ENCODE data around the gene C1orf210. TPM values are rescaled to one million over a fixed set of nuclear protein-coding genes. Genes with fewer than 3 reads are reported as not detected.

C1orf210 gene
- total RNA-seq, 1 donor from 2014 or later: not detected

DNA sequence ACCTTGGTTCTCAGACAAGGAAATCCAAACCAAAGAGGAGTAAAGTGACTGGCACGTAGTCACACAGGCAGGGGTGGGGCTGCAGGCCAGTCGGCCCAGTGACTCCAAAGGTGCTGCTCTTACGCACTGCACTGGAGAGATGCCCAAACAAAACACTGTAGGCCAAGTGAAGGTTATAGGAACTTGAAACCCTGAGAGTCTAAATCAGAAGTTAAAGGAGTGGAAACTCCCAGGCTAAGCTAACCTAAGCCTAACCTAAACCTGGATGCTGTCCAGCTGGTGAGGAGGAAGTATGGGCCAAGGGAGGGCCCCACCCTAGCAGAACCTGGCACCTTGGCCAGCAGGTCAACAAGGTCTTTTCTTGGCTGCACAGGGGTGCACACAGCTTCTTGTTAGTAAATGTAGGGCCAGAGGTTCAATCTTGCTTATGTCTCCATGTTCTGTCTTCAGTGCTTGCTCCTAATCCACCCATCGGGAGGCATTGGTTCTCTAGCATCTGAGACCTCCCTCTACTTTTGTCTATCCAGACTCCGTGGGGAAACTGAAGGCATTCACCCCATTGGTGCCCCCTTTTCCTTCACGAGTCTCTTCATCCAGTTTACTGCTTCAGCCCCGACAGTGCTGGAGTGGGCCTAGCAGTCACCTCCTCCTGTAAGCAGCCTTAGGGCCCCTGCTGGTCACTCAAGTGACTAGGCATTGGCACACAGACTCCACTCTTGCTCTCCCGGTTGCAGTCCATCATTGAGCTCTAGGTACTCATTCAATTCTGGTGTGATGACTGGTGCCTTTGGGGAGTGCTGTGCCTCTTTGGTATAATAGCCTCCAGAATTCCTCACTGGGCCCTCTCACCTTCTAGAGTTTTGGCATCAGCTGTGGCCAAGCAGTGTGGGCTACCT lies 28.5 kb downstream of the C1orf210 start:
- H3K9me3 Mint-ChIP-seq: peaks cover 17% of the 10 kb centered on the region
- intact Hi-C loops (cut with micrococcal nuclease): no loop called here
- H3K4me1 Mint-ChIP-seq (ENCODE audit: low read depth): no peaks in the 10 kb centered on the region
- H3K4me3 Mint-ChIP-seq: no peak overlapping the region
- H3K27me3 Mint-ChIP-seq (ENCODE audit: insufficient read depth): peaks cover 11% of the 10 kb centered on the region
- no peak for DNase-seq (ENCODE audit: low spot score)
- H3K36me3 Mint-ChIP-seq (ENCODE audit: low read depth): peaks cover 2% of the 10 kb centered on the region
- no peak overlapping the region for H3K27ac Mint-ChIP-seq

DNA sequence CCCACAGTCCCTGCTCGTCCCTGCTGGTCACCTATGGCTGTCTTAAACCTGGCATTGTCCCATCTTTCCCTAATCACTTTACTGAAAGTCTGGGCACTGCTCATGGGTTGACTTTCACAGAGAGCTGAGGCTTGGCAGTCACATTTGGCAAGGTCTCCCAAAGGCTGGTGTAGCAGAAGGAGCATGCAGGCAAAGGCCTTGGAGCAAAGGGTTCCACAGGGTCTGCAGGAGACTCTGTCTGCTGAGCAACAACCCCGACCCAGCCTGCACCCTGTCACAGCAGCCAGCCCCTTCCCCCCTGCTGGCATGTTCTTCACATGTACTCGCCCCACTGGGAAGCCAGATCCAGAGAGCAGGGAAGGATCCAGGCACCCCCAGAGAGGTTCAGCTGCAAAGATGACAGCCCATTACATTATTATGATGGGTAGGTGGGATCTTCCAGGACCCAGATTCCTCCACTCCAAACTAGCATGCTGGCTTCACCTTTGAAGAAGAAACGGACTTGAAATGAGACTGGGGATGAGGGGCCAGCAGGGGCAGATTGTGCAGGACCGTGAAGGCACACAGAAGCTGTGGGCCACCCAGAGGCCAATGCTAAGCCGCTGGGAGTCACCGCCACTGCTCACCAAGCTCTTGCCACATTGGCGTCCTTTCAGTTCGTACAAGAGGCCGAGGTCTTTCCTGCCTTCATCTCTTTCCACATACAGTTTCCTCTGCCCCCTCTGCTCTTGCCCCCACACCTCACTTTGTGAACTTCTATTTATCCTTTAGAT lies 29.8 kb downstream of the C1orf210 start:
- intact Hi-C loops (cut with micrococcal nuclease): no loop called here
- Mint-ChIP-seq H3K36me3 (ENCODE audit: low read depth) (peaks cover 2% of the 10 kb centered on the region), H3K27me3 (ENCODE audit: insufficient read depth) (peaks cover 16% of the 10 kb centered on the region), H3K27ac (no peak overlapping the region), H3K4me3 (no peak overlapping the region), H3K9me3 (peaks cover 14% of the 10 kb centered on the region), H3K4me1 (ENCODE audit: low read depth) (no peaks in the 10 kb centered on the region)
- DNase-seq (ENCODE audit: low spot score): no peak

DNA sequence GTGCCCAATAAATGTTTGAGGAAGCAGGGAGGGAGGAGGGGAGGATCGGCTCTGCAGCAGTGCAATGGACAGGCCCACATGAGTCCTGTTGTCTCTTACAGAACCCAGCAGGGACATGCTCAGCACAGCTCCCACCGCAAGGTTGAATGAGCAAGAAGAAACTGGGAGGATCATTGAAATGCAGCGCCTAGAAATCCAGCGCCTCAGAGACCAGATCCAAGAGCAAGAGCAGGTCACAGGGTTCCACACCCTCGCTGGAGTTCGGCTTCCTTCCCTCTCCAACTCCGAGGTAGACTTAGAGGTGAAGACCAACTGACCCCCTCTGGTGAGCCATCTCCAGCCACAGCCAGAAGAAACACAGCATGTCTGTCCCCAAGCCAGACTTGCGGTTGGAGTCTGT lies 31.5 kb downstream of the C1orf210 start:
- intact Hi-C loops (cut with micrococcal nuclease): no loop called here
- peaks cover 16% of the 10 kb centered on the region for H3K27me3 Mint-ChIP-seq (ENCODE audit: insufficient read depth)
- H3K4me3 Mint-ChIP-seq: no peak overlapping the region
- H3K9me3 Mint-ChIP-seq: peaks cover 10% of the 10 kb centered on the region
- H3K4me1 Mint-ChIP-seq (ENCODE audit: low read depth): no peaks in the 10 kb centered on the region
- H3K27ac Mint-ChIP-seq: no peak overlapping the region
- DNase-seq (ENCODE audit: low spot score): no peak
- H3K36me3 Mint-ChIP-seq (ENCODE audit: low read depth): peaks cover 2% of the 10 kb centered on the region

DNA sequence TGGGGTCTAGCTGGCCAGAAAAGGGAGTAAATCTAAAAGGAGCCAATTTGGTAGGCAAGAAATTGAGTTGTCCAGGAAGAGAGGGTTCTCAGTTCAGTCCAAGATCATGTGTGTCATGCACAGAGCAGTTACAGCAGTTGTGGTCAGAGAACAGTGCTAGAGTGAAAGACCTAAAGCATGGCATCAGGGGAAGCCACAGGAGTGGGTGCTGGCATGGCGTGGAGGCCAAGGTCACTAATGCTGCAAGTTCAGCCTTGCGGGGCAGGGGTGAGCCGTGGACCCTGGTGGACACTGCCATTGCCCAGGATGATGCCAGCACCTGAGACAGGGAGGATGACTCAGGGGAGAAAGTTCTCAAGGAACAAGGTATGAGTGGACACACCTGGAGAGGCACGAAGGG lies 32.2 kb downstream of the C1orf210 start:
- Mint-ChIP-seq H3K27ac (no peak overlapping the region), H3K9me3 (peaks cover 3% of the 10 kb centered on the region), H3K27me3 (ENCODE audit: insufficient read depth) (peaks cover 16% of the 10 kb centered on the region), H3K4me1 (ENCODE audit: low read depth) (no peaks in the 10 kb centered on the region), H3K36me3 (ENCODE audit: low read depth) (peaks cover 2% of the 10 kb centered on the region), H3K4me3 (no peak overlapping the region)
- no peak for DNase-seq (ENCODE audit: low spot score)
- intact Hi-C loops (cut with micrococcal nuclease): no loop called here

DNA sequence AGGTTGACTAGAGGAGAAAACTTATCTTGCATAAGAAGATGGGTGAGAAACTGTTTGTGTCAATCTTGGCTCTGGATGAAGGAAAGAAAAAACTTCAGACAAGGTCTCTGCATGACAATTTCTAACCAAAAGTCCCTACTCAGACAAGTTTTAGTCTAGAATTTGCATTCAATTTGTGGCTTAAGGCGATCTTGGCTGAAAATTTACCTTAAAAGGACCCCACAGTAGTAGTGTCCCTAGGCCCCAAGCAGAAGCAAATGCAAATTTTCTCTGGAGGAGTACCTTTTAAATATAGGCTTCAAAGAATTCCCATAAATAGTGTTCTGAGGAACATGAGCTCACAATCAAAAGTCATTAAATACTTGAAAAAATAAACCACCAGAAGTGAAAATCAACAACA lies 33.2 kb downstream of the C1orf210 start:
- H3K9me3 Mint-ChIP-seq: peaks cover under 1% of the 10 kb centered on the region
- no peaks in the 10 kb centered on the region for H3K4me1 Mint-ChIP-seq (ENCODE audit: low read depth)
- no peaks in the 10 kb centered on the region for H3K36me3 Mint-ChIP-seq (ENCODE audit: low read depth)
- H3K4me3 Mint-ChIP-seq: no peak overlapping the region
- no peak for DNase-seq (ENCODE audit: low spot score)
- intact Hi-C loops (cut with micrococcal nuclease): no loop called here
- H3K27ac Mint-ChIP-seq: no peak overlapping the region
- peaks cover 16% of the 10 kb centered on the region for H3K27me3 Mint-ChIP-seq (ENCODE audit: insufficient read depth)

DNA sequence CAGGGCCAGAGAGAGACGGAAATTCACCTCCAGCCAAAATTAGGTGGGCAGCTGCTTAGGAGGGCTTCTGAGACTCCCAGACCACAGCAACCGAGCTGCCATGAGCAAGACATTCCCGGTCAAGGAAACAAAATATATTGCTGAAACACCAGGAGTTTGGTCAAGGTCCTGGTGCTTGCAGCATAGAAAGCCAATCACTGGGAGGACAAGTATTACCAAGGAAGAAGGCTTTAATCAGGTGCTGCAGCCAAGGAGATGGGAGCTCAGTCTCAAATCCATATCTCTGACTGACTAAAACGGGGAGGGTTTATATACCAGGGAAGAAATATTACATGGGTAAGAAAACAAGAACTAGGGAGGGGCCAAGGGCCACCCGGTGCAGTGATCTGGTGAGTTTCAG lies 34.4 kb downstream of the C1orf210 start:
- no peak overlapping the region for H3K27ac Mint-ChIP-seq
- intact Hi-C loops (cut with micrococcal nuclease): no loop called here
- DNase-seq (ENCODE audit: low spot score): no peak
- H3K27me3 Mint-ChIP-seq (ENCODE audit: insufficient read depth): peaks cover 21% of the 10 kb centered on the region
- no peaks in the 10 kb centered on the region for H3K4me1 Mint-ChIP-seq (ENCODE audit: low read depth)
- H3K4me3 Mint-ChIP-seq: no peak overlapping the region
- H3K9me3 Mint-ChIP-seq: peaks cover 11% of the 10 kb centered on the region
- H3K36me3 Mint-ChIP-seq (ENCODE audit: low read depth): peaks cover 2% of the 10 kb centered on the region

DNA sequence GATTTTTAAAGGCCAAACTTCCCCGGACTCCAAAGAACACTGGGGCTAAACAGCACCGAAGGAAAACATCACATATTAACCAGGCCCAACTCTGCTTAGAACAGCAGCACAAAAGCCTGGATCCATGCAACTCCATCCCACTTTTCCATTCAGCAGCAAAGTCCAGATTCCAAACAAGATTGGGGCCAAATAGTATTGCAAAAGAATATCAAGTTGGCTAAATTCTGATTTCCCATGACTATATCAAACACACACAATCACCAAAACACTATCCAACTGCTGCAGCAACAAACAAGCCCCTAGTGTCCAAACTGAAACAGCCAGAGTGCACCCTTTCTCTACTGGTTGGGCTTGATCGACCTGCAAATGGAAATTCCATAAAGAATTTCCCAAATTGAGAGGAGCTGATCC lies 35.0 kb downstream of the C1orf210 start:
- no peak for DNase-seq (ENCODE audit: low spot score)
- Mint-ChIP-seq H3K36me3 (ENCODE audit: low read depth) (peaks cover 2% of the 10 kb centered on the region), H3K4me1 (ENCODE audit: low read depth) (no peaks in the 10 kb centered on the region), H3K27me3 (ENCODE audit: insufficient read depth) (peaks cover 21% of the 10 kb centered on the region), H3K27ac (no peak overlapping the region), H3K9me3 (peaks cover 14% of the 10 kb centered on the region), H3K4me3 (no peak overlapping the region)
- intact Hi-C loops (cut with micrococcal nuclease): no loop called here

DNA sequence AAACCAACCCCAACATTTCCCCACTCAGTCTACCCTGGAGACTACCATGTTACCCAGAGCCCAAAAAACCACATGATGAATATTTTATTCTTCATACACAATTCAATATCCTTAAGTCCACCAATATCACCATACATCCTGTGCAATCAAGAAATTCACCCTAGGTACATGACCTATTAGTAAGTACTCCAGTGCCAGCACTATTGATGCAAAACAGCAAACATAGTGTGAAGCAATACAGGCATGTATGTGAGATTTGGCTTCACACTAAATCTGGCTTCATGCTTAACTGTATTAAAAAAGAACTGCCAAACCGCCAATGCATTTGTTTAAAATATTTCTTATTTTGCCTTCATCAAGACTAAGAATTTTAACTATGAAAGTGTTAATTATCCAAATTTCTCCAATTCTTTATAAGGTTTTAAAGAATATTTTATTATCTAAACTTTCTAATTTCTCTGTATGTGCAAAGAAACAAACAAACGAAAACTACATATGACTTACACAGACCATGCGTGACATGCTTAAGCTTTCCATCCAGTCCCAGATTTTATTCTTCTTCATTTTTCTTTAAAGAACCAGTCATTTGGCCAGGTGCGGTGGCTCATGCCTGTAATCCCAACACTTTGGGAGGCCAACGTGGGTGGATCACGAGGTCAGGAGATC lies 38.0 kb downstream of the C1orf210 start:
- Mint-ChIP-seq H3K4me1 (ENCODE audit: low read depth) (no peaks in the 10 kb centered on the region), H3K27ac (no peak overlapping the region), H3K9me3 (peaks cover 14% of the 10 kb centered on the region), H3K4me3 (no peak overlapping the region), H3K27me3 (ENCODE audit: insufficient read depth) (peaks cover 15% of the 10 kb centered on the region), H3K36me3 (ENCODE audit: low read depth) (peaks cover 2% of the 10 kb centered on the region)
- intact Hi-C loops (cut with micrococcal nuclease): no loop called here
- no peak for DNase-seq (ENCODE audit: low spot score)

DNA sequence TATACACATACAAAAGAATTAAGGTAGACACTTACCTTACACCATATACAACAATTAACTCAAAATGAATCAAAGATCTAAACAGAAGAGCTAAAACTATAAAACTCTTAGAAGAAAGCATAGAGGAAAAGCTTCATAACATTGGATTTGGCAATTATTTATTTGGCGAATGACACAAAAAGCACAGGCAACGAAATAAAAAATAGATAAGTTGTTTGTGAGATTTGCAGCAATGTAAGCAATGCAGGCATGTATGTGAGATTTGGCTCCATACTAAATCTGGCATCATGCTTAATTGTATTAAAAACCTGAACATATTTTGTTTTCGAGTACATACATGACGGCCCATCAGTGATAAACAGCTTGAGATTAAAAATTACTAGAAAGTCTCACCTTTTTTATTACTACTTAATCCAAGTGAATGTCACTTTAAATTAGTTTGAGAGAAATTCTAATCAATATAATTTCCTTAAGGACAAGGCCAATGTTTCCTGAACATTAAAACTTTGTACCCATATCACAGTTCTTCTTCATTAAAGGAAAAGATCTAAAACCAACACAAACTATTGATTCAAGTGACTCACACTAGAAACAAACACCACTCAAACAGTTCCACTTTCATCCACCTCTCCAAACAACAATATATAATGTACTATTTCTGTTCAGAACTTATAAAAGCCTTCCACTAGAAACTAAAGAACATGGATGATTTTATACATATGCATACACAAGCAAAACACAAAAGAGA lies 38.7 kb downstream of the C1orf210 start:
- peaks cover 9% of the 10 kb centered on the region for H3K27me3 Mint-ChIP-seq (ENCODE audit: insufficient read depth)
- H3K27ac Mint-ChIP-seq: no peak overlapping the region
- no peak for DNase-seq (ENCODE audit: low spot score)
- peaks cover 14% of the 10 kb centered on the region for H3K9me3 Mint-ChIP-seq
- no peaks in the 10 kb centered on the region for H3K4me1 Mint-ChIP-seq (ENCODE audit: low read depth)
- intact Hi-C loops (cut with micrococcal nuclease): no loop called here
- H3K36me3 Mint-ChIP-seq (ENCODE audit: low read depth): peaks cover 2% of the 10 kb centered on the region
- H3K4me3 Mint-ChIP-seq: no peak overlapping the region

DNA sequence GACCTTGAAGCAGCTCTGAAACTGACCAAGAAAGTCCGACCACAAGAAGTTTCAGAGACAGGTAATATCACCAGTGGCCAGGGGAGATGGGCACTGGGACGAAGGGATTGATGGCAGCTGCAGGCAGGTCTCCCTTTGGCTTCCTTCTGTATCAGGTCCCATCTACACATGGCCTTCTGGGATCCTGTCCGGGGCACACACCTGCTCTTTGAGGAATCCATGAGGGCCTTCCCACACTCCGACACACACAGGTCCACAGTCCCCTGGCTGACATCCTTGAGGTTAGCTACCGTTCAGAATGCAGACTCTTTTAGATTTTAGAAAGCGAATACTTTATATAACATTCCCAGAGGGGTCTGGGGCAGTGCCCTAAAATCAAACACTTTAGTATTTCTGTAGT lies 42.1 kb downstream of the C1orf210 start:
- Mint-ChIP-seq H3K9me3 (peaks cover 20% of the 10 kb centered on the region), H3K27me3 (ENCODE audit: insufficient read depth) (peaks cover 7% of the 10 kb centered on the region), H3K4me1 (ENCODE audit: low read depth) (peaks cover 15% of the 10 kb centered on the region), H3K27ac (no peak overlapping the region), H3K4me3 (no peak overlapping the region), H3K36me3 (ENCODE audit: low read depth) (peaks cover 4% of the 10 kb centered on the region)
- DNase-seq (ENCODE audit: low spot score): no peak
- intact Hi-C loops (cut with micrococcal nuclease): no loop called here

DNA sequence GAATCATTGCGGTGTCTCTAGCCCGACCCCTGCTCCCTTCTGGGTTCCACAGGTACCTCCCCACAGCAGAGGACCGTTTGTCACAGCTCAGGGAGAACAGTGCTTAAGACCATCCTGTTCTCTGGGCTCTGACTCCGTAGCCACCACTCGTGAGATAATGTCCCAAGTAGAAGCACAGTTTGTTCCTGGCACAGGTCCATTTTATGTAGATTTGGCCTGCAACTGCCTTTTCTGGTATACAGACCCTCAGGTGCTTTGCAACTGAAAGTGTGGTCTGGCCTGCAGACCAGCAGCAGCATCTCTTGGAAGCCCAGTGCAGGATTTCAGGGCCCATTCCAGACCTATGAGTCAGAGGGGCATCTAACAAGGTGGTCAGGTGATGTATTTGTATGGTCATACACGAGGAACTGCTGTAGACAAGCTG lies 44.0 kb downstream of the C1orf210 start:
- peaks cover 2% of the 10 kb centered on the region for H3K27me3 Mint-ChIP-seq (ENCODE audit: insufficient read depth)
- peaks cover 3% of the 10 kb centered on the region for H3K36me3 Mint-ChIP-seq (ENCODE audit: low read depth)
- H3K9me3 Mint-ChIP-seq: peaks cover 13% of the 10 kb centered on the region
- intact Hi-C loops (cut with micrococcal nuclease): no loop called here
- DNase-seq (ENCODE audit: low spot score): no peak
- H3K4me3 Mint-ChIP-seq: no peak overlapping the region
- no peak overlapping the region for H3K27ac Mint-ChIP-seq
- peaks cover 17% of the 10 kb centered on the region for H3K4me1 Mint-ChIP-seq (ENCODE audit: low read depth)

DNA sequence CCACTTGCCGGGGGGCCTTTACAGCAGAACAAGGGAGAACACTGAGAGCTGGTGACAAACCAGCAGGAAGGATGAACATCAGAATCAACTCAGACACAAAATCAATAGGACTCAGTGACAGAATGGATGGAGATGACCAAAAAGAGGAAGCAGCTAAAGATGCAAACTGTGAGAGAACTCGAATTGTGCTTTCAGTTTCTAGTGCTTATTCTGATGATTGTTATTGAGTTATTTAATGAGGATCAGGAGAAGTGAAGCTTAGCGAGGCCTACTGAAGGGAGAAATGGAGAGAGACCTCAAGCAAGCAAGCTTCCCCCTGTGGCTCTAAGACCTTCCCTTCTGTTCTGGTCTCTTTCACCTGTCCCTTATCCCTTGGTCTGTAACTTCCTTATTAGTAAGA lies 45.9 kb downstream of the C1orf210 start:
- no peak overlapping the region for H3K4me3 Mint-ChIP-seq
- intact Hi-C loops (cut with micrococcal nuclease): loop anchor here (2.0 kb wide), 1 partner anchor 55 kb away; no protein-coding TSS in a partner anchor
- H3K27ac Mint-ChIP-seq: peak overlapping the region; percentile 20
- peaks cover 6% of the 10 kb centered on the region for H3K9me3 Mint-ChIP-seq
- H3K27me3 Mint-ChIP-seq (ENCODE audit: insufficient read depth): peaks cover 2% of the 10 kb centered on the region
- H3K36me3 Mint-ChIP-seq (ENCODE audit: low read depth): peaks cover 3% of the 10 kb centered on the region
- peaks cover 17% of the 10 kb centered on the region for H3K4me1 Mint-ChIP-seq (ENCODE audit: low read depth)
- no peak for DNase-seq (ENCODE audit: low spot score)
